Measurements from ENCODE around the gene DSC1.

DNA sequence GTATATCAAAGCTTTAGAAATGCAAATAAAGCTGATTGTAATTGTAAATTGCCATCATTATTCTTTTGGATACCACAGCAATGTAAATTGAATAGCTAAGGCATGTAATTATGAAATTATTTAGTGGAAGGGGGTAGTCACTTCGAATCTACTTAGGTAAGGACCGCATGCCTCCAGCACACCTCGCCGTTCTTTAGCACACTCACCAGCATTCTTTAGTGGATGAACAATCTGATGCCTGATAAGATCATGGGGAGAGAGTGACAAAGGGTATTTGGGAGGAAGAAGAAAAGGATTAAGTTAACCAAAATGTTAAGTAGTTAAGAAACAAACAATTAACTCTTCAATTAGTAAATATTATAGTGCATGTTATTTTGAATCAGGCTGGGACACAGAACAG is 46.4 kb upstream of the DSC1 start:
- TF ChIP-seq EZH2 (IDR thresholded peaks at IDR 0.05; ENCODE audit: low read length) (no peak), CTCF (optimal IDR thresholded peaks at IDR 0.05 in 1 of 3, IDR thresholded peaks at IDR 0.05 in 1 of 3, conservative IDR thresholded peaks at IDR 0.05 in 1 of 3; ENCODE audit: extremely low read depth in 1 of 3, insufficient read depth in 2 of 3, low read length in 3 of 3) (no peak)
